ENCODE measurements around the gene TMEM232. TPM values are rescaled to one million over a fixed set of nuclear protein-coding genes. Genes with fewer than 3 reads are reported as not detected.

TMEM232 gene
- total RNA-seq, 4 donors from 2014 or later = 1.2 to 3.8 (median 2.0) TPM

- no peaks in the 10 kb centered on the region for H3K4me1 ChIP-seq
- TF ChIP-seq CTCF (IDR thresholded peaks at IDR 0.05) (no peak), POLR2AphosphoS5 (IDR thresholded peaks at IDR 0.05) (no peak), EP300 (IDR thresholded peaks at IDR 0.05) (no peak), POLR2A (IDR thresholded peaks at IDR 0.05; ENCODE audit: low read depth) (no peak)
- WGBS = 68% methylated on average over 2 of the region's 2 CpGs
- no peak overlapping the region for H3K27ac ChIP-seq (replicated peaks in 1 of 4)
- intact Hi-C loops (cut with DNase I) = no loop called here
- no peaks in the 10 kb centered on the region for H3K9me3 ChIP-seq
- no peak overlapping the region for H3K4me3 ChIP-seq
- H3K36me3 ChIP-seq = no peaks in the 10 kb centered on the region
- DNase-seq (ENCODE audit: extremely low spot score) = no peak
- H3K27me3 ChIP-seq = no peaks in the 10 kb centered on the region
These were observed 312.6 kb downstream of the TMEM232 start for GRCh38 chr5:110413856-110414255.

- intact Hi-C loops (cut with DNase I) = no loop called here
- WGBS = 92% methylated on average over 3 of the region's 3 CpGs
- H3K36me3 ChIP-seq = no peaks in the 10 kb centered on the region
These were observed 316.9 kb downstream of the TMEM232 start for GRCh38 chr5:110409571-110409970.

GRCh38 chr5:110402562-110402961 is 323.9 kb downstream of the TMEM232 start:
- TF ChIP-seq EP300 (IDR thresholded peaks at IDR 0.05) (no peak), CTCF (IDR thresholded peaks at IDR 0.05) (no peak), POLR2A (IDR thresholded peaks at IDR 0.05; ENCODE audit: low read depth) (no peak), POLR2AphosphoS5 (IDR thresholded peaks at IDR 0.05) (no peak)
- Histone ChIP-seq H3K4me1 (no peaks in the 10 kb centered on the region), H3K9me3 (no peaks in the 10 kb centered on the region), H3K4me3 (no peak overlapping the region), H3K27ac (replicated peaks in 1 of 4) (no peak overlapping the region), H3K36me3 (no peaks in the 10 kb centered on the region), H3K27me3 (no peaks in the 10 kb centered on the region)
- 50% methylated on average over 1 of the region's 1 CpG for WGBS
- intact Hi-C loops (cut with DNase I) = no loop called here
- no peak for DNase-seq (ENCODE audit: extremely low spot score)

More at GRCh38 chr5:110409571-110409970, 316.9 kb downstream of the TMEM232 start:
- no peak overlapping the region for H3K4me3 ChIP-seq
- no peak for DNase-seq (ENCODE audit: extremely low spot score)
- no peak overlapping the region for H3K27ac ChIP-seq (replicated peaks in 1 of 4)
- no peaks in the 10 kb centered on the region for H3K4me1 ChIP-seq
- TF ChIP-seq EP300 (IDR thresholded peaks at IDR 0.05) = no peak
- TF ChIP-seq POLR2AphosphoS5 (IDR thresholded peaks at IDR 0.05) = no peak
- TF ChIP-seq CTCF (IDR thresholded peaks at IDR 0.05) = no peak
- TF ChIP-seq POLR2A (IDR thresholded peaks at IDR 0.05; ENCODE audit: low read depth) = no peak
- no peaks in the 10 kb centered on the region for H3K9me3 ChIP-seq
- no peaks in the 10 kb centered on the region for H3K27me3 ChIP-seq

GRCh38 chr5:110401881-110402280 is 324.6 kb downstream of the TMEM232 start:
- Histone ChIP-seq H3K9me3 (no peaks in the 10 kb centered on the region), H3K4me3 (no peak overlapping the region), H3K4me1 (no peaks in the 10 kb centered on the region), H3K36me3 (no peaks in the 10 kb centered on the region), H3K27me3 (no peaks in the 10 kb centered on the region), H3K27ac (replicated peaks in 1 of 4) (no peak overlapping the region)
- intact Hi-C loops (cut with DNase I) = no loop called here
- TF ChIP-seq CTCF (IDR thresholded peaks at IDR 0.05) (no peak), POLR2A (IDR thresholded peaks at IDR 0.05; ENCODE audit: low read depth) (no peak), POLR2AphosphoS5 (IDR thresholded peaks at IDR 0.05) (no peak), EP300 (IDR thresholded peaks at IDR 0.05) (no peak)
- 78% methylated on average over 4 of the region's 4 CpGs for WGBS
- no peak for DNase-seq (ENCODE audit: extremely low spot score)

- whole genome bisulfite sequencing = 87% methylated on average over 2 of the region's 2 CpGs
- no peak overlapping the region for H3K27ac ChIP-seq (replicated peaks in 1 of 4)
- TF ChIP-seq POLR2AphosphoS5 (IDR thresholded peaks at IDR 0.05) (no peak), EP300 (IDR thresholded peaks at IDR 0.05) (no peak), POLR2A (IDR thresholded peaks at IDR 0.05; ENCODE audit: low read depth) (no peak), CTCF (IDR thresholded peaks at IDR 0.05) (no peak)
- no peaks in the 10 kb centered on the region for H3K9me3 ChIP-seq
- intact Hi-C loops (cut with DNase I) = no loop called here
- H3K27me3 ChIP-seq = no peaks in the 10 kb centered on the region
- no peaks in the 10 kb centered on the region for H3K4me1 ChIP-seq
- no peaks in the 10 kb centered on the region for H3K36me3 ChIP-seq
- H3K4me3 ChIP-seq = no peak overlapping the region
- no peak for DNase-seq (ENCODE audit: extremely low spot score)
These were observed 327.5 kb downstream of the TMEM232 start for GRCh38 chr5:110398951-110399350.
